ENCODE measurements around the gene TRMT10A. TPM values are rescaled to one million over a fixed set of nuclear protein-coding genes. Genes with fewer than 3 reads are reported as not detected.

The TRMT10A gene
- total and polyA plus RNA-seq, 10 of the 15 experiments (the other 5 are each of a cell fraction or from before 2014, with no cell fraction given) = 4.5 to 13.4 (median 9.2) TPM

GRCh38 chr4:99506781-99507180 is 57.1 kb downstream of the TRMT10A start:
- no peaks in the 10 kb centered on the region for H3K4me1 ChIP-seq (ENCODE audit: control insufficient read depth, insufficient read depth, low read length)
- no peak overlapping the region for H3K4me2 ChIP-seq (ENCODE audit: control insufficient read depth, insufficient read depth)
- ATAC-seq (no peak), FAIRE-seq (no peak), DNase-seq (ENCODE audit: low read depth, low spot score) (no peak)
- CTCF ChIA-PET = no interaction called here
- POLR2A ChIA-PET = no interaction called here
- TF ChIP-seq WRNIP1 (IDR thresholded peaks at IDR 0.05; ENCODE audit: borderline replicate concordance, low read depth, low read length) (no peak), ESRRA (IDR thresholded peaks at IDR 0.05; ENCODE audit: low read length) (no peak)
- no peak overlapping the region for H3K4me3 ChIP-seq
- in situ Hi-C loops (cut with MboI) (no loop called here), intact Hi-C loops (cut with micrococcal nuclease; ENCODE audit: unreplicated experiment) (no loop called here)
- no peak overlapping the region for H3K27ac ChIP-seq (ENCODE audit: control insufficient read depth, insufficient read depth)
- no peak overlapping the region for H3K9ac ChIP-seq (ENCODE audit: control insufficient read depth, insufficient read depth, low read length)
- no peak overlapping the region for H2AFZ ChIP-seq (ENCODE audit: control insufficient read depth, low read depth, low read length)
- BruUV-seq (replicated peaks) = no TSS peak
- H3K9me3 ChIP-seq (replicated peaks; ENCODE audit: control insufficient read depth, insufficient read depth, low read length) = no peaks in the 10 kb centered on the region
- no peaks in the 10 kb centered on the region for H3K79me2 ChIP-seq (ENCODE audit: control insufficient read depth, insufficient read depth, low read length)
- RAD21 ChIA-PET (ENCODE audit: unreplicated experiment) = no interaction called here
- no peaks in the 10 kb centered on the region for H4K20me1 ChIP-seq (ENCODE audit: control insufficient read depth, insufficient read depth)
- no peaks in the 10 kb centered on the region for H3K27me3 ChIP-seq (replicated peaks in 1 of 2; ENCODE audit: control insufficient read depth in 2 of 2, insufficient read depth in 2 of 2, low read length in 1 of 2)
- no peaks in the 10 kb centered on the region for H3K36me3 ChIP-seq (ENCODE audit: control insufficient read depth in 2 of 2, insufficient read depth in 2 of 2, low read length in 1 of 2)
- 22% methylated on average over 2 of the region's 2 CpGs for WGBS (ENCODE audit: insufficient coverage, insufficient replicate concordance, low lambda C conversion rate, missing lambda C conversion rate)
- SMC1A ChIA-PET (ENCODE audit: uncharacterized antibody, unreplicated experiment) = no interaction called here

GRCh38 chr4:99504804-99505502 is 58.9 kb downstream of the TRMT10A start:
- no peak for FAIRE-seq
- no peak overlapping the region for H3K9ac ChIP-seq (ENCODE audit: control insufficient read depth, insufficient read depth, low read length)
- intact Hi-C loops (cut with micrococcal nuclease; ENCODE audit: unreplicated experiment) (no loop called here), in situ Hi-C loops (cut with MboI) (no loop called here)
- ChIA-PET SMC1A (ENCODE audit: uncharacterized antibody, unreplicated experiment) (no interaction called here), RAD21 (ENCODE audit: unreplicated experiment) (no interaction called here), CTCF (no interaction called here), POLR2A (no interaction called here)
- H3K4me2 ChIP-seq (ENCODE audit: control insufficient read depth, insufficient read depth) = no peak overlapping the region
- no peaks in the 10 kb centered on the region for H3K9me3 ChIP-seq (replicated peaks; ENCODE audit: control insufficient read depth, insufficient read depth, low read length)
- no TSS peak for BruUV-seq (replicated peaks)
- TF ChIP-seq ZNF217 (IDR thresholded peaks at IDR 0.05) = no peak
- no peak for TF ChIP-seq JUND (IDR thresholded peaks at IDR 0.05; ENCODE audit: low read depth, low read length)
- TF ChIP-seq ZNF592 (IDR thresholded peaks at IDR 0.05) = no peak
- TF ChIP-seq YBX1 (IDR thresholded peaks at IDR 0.05) = no peak
- TF ChIP-seq CBX3 (IDR thresholded peaks at IDR 0.05; ENCODE audit: borderline replicate concordance, low read depth) = no peak
- no peak for TF ChIP-seq CHD4 (IDR thresholded peaks at IDR 0.05)
- TF ChIP-seq MEF2A (IDR thresholded peaks at IDR 0.05; ENCODE audit: insufficient read depth, low read depth, low read length) = no peak
- no peak for TF ChIP-seq WRNIP1 (IDR thresholded peaks at IDR 0.05; ENCODE audit: borderline replicate concordance, low read depth, low read length)
- WGBS (ENCODE audit: insufficient coverage, insufficient replicate concordance, low lambda C conversion rate, missing lambda C conversion rate) = 15% methylated on average over 3 of the region's 3 CpGs
- H3K36me3 ChIP-seq (ENCODE audit: control insufficient read depth in 2 of 2, insufficient read depth in 2 of 2, low read length in 1 of 2) = no peaks in the 10 kb centered on the region
- no peak overlapping the region for H3K4me3 ChIP-seq
- no peaks in the 10 kb centered on the region for H3K27me3 ChIP-seq (replicated peaks in 1 of 2; ENCODE audit: control insufficient read depth in 2 of 2, insufficient read depth in 2 of 2, low read length in 1 of 2)
- H4K20me1 ChIP-seq (ENCODE audit: control insufficient read depth, insufficient read depth) = no peaks in the 10 kb centered on the region
- DNase-seq (ENCODE audit: low read depth, low spot score) = no peak
- no peaks in the 10 kb centered on the region for H3K79me2 ChIP-seq (ENCODE audit: control insufficient read depth, insufficient read depth, low read length)
- no peak overlapping the region for H2AFZ ChIP-seq (ENCODE audit: control insufficient read depth, low read depth, low read length)
- ATAC-seq = no peak
- no peak overlapping the region for H3K27ac ChIP-seq (ENCODE audit: control insufficient read depth, insufficient read depth)
- no peaks in the 10 kb centered on the region for H3K4me1 ChIP-seq (ENCODE audit: control insufficient read depth, insufficient read depth, low read length)
